Retinal pigment epithelial cell (primary cell): ENCODE results near the gene ITGB1BP1.
A peak's percentile ranks its signal among the peaks of the same experiment; 100 is the strongest.

Experiments used
- DNase-seq: peaks from one replicate; pipeline ENCODE4 v3.0.0-alpha.2; 2010; ENCODE audit warnings: low read depth
- H3K4me3 ChIP-seq: 2 replicates; pipeline ENCODE4 v1.5.1; 2011; ENCODE audit warnings: mild to moderate bottlenecking, low read length, control low read depth, moderate library complexity
- TF ChIP-seq, protein P1 (sequence below): conservative IDR thresholded peaks from 2 replicates; pipeline ENCODE4 v1.5.1; 2011; ENCODE audit warnings: low read depth, low read length, control low read depth, inconsistent platforms

The ITGB1BP1 gene

DNA sequence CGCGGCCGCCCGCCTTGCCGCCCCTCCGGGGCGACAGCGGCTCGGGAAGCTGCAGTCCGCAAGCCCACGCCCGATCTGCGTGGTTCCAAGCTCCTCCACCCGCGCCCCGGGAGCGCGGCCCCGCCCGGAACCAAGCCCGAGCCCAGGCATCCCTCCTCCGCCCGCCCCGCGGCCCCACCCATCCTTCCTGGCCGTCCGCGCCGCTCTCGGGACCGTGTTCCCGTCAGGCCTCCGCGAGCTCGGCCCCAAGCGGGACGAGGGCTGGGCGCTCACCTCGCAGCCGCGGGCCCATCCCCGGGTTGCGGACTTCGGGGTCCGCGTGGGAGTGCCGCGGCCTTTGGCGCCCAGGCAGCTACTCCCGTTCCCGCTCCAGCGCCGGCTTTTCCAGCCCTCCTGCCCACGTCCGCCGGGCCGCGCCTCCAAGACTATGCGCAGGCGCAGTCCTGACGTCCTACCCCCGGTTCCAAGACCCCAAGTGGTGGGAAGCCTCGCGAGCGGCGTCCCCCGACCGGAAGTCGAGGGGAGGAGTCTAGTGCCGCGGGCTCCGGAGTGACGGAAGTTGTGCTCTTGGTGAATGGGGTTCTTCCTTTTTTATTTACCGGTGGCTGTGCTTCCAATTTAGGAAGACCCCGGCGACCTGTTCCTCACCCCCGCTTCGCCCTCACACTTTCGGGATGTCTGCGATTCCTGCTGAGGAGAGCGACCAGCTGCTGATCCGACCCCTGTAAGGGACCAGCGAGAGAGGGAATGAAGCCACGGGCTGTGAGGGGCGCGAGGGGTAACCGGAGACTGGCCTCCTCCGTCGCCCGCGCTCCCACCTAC is at the start of gene ITGB1BP1, which contains the start of gene CPSF3:
TSS of gene ITGB1BP1 (minus strand) at position 429 of the 822 bp plus-strand sequence. CDS start 4,831 bp downstream, outside the sequence.
TSS of gene CPSF3 (plus strand) at position 555 of the 822 bp plus-strand sequence. CDS start at position 675, 120 bp downstream.
- H3K4me3 ChIP-seq, result peak within 1 kb of the TSS; percentile 98
- TF ChIP-seq, protein P1, sequence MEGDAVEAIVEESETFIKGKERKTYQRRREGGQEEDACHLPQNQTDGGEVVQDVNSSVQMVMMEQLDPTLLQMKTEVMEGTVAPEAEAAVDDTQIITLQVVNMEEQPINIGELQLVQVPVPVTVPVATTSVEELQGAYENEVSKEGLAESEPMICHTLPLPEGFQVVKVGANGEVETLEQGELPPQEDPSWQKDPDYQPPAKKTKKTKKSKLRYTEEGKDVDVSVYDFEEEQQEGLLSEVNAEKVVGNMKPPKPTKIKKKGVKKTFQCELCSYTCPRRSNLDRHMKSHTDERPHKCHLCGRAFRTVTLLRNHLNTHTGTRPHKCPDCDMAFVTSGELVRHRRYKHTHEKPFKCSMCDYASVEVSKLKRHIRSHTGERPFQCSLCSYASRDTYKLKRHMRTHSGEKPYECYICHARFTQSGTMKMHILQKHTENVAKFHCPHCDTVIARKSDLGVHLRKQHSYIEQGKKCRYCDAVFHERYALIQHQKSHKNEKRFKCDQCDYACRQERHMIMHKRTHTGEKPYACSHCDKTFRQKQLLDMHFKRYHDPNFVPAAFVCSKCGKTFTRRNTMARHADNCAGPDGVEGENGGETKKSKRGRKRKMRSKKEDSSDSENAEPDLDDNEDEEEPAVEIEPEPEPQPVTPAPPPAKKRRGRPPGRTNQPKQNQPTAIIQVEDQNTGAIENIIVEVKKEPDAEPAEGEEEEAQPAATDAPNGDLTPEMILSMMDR, result no peak
- peak; percentile 87 for DNase-seq

DNA sequence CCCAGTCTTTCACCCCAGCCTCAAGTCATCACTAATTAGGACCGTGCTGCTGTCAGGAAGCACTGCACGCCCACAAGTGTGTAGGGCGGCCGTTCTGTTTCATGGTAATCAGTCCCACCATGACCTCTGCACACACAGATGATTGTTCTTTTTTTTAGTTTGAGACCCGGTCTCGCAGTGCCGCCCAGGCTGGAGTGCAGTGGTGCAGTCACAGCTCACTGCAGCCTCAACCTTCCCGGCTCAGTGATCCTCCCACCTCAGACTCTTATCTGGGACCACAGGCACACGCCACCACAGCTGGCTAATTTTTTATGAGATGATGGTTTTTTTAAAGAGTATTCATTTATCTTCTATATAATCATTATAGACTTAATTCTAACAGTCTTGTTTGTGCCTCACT is 49.2 kb upstream of the ITGB1BP1 start:
- TF ChIP-seq, protein P1, result no peak
- no peak for DNase-seq
- no peak overlapping the region for H3K4me3 ChIP-seq

DNA sequence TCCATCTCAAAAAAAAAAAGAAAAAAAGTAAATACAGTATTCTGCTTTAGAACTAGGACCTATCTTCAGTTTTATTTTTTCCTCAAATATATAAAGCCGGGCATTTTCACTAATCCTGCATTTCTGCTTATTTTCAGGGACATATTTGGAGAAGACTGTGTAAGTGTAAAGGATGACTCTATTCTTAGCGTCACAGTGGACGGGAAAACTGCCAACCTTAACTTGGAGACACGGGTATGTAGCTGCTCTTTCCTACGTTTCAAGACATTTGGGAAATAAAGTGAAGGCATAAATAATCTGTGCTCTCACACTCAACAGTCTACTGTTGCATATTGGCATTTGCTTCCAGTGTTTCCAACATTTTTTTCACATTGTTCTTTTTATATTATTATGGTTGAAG is 47.9 kb upstream of the ITGB1BP1 start:
- H3K4me3 ChIP-seq, result no peak overlapping the region
- TF ChIP-seq, protein P1, result no peak
- DNase-seq, result no peak

- no peak for DNase-seq
- TF ChIP-seq, protein P1, result no peak
Observed at GRCh38 chr2:9467687-9468086, 44.4 kb upstream of the ITGB1BP1 start.

DNA sequence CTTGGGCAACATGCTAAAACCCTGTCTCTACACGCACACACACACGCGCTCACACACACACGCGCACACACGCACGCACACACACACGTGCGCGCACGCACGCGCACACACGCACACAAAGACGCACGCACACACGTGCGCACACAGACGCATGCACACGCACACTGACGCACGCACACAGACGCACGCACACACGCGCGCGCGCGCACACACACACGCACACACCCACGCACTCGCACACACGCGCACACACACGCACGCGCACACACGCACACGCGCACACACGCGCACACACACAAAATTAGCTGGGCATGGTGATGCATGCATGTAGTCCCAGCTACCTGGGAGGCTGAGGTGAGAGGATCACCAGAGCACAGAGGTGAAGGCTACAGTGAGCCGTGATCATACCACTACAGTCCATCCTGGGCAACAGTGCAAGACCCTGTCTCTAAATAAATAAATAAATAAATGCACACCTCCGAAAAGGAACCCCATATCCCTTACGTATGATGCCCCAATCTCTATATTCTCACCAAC is 42.9 kb upstream of the ITGB1BP1 start:
- TF ChIP-seq, protein P1, result no peak
- no peak overlapping the region for H3K4me3 ChIP-seq
- DNase-seq, result no peak

More at GRCh38 chr2:9467687-9468086, 44.4 kb upstream of the ITGB1BP1 start:
- no peak overlapping the region for H3K4me3 ChIP-seq

GRCh38 chr2:9465170-9465569 is 41.8 kb upstream of the ITGB1BP1 start:
- H3K4me3 ChIP-seq, result no peak overlapping the region
- TF ChIP-seq, protein P1, result no peak
- no peak for DNase-seq

- no peak for DNase-seq
- no peak overlapping the region for H3K4me3 ChIP-seq
- TF ChIP-seq, protein P1, result no peak
Observed at GRCh38 chr2:9463698-9464034, 40.3 kb upstream of the ITGB1BP1 start.
